Measurements from ENCODE around the gene GRM7.

- TF ChIP-seq SIN3A (IDR thresholded peaks at IDR 0.05; ENCODE audit: low read depth), result no peak
- no peak for TF ChIP-seq FOSL1 (IDR thresholded peaks at IDR 0.05; ENCODE audit: low read depth)
- TF ChIP-seq, protein P1, sequence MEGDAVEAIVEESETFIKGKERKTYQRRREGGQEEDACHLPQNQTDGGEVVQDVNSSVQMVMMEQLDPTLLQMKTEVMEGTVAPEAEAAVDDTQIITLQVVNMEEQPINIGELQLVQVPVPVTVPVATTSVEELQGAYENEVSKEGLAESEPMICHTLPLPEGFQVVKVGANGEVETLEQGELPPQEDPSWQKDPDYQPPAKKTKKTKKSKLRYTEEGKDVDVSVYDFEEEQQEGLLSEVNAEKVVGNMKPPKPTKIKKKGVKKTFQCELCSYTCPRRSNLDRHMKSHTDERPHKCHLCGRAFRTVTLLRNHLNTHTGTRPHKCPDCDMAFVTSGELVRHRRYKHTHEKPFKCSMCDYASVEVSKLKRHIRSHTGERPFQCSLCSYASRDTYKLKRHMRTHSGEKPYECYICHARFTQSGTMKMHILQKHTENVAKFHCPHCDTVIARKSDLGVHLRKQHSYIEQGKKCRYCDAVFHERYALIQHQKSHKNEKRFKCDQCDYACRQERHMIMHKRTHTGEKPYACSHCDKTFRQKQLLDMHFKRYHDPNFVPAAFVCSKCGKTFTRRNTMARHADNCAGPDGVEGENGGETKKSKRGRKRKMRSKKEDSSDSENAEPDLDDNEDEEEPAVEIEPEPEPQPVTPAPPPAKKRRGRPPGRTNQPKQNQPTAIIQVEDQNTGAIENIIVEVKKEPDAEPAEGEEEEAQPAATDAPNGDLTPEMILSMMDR (IDR thresholded peaks at IDR 0.05 in 2 of 3, conservative IDR thresholded peaks at IDR 0.05 in 1 of 3; ENCODE audit: borderline replicate concordance in 1 of 3, insufficient read depth in 1 of 3, low read depth in 2 of 3, low read length in 2 of 3), result no peak
- TF ChIP-seq CEBPB (IDR thresholded peaks at IDR 0.05; ENCODE audit: low read depth), result no peak
- TF ChIP-seq POLR2A (IDR thresholded peaks at IDR 0.05; ENCODE audit: borderline replicate concordance, extremely low read depth, insufficient read depth, insufficient read length), result no peak
- TF ChIP-seq ZNF274 (IDR thresholded peaks at IDR 0.05; ENCODE audit: low read depth, low read length), result no peak
- TF ChIP-seq ELF1 (IDR thresholded peaks at IDR 0.05; ENCODE audit: borderline replicate concordance, low read depth), result no peak
- no peak for TF ChIP-seq JUND (IDR thresholded peaks at IDR 0.05)
- TF ChIP-seq SP1 (IDR thresholded peaks at IDR 0.05; ENCODE audit: low read depth), result no peak
- no peak for TF ChIP-seq EZH2 (IDR thresholded peaks at IDR 0.05)
- TF ChIP-seq YY1 (IDR thresholded peaks at IDR 0.05; ENCODE audit: extremely low read depth, insufficient replicate concordance, low read depth, low read length), result no peak
- TF ChIP-seq POLR2AphosphoS5 (IDR thresholded peaks at IDR 0.05; ENCODE audit: low read depth, low read length), result no peak
Observed at GRCh38 chr3:7788881-7789280, 928.0 kb downstream of the GRM7 start.
